Endothelial cell of umbilical vein (primary cell): ENCODE data around the gene TRIP10.
"Not testable (repeated sequence)": the region's sequence is repeated elsewhere in the genome, so short reads cannot be mapped to it uniquely, and the experiment has no call there.

Source experiments
- EZH2 ChIP-seq: IDR thresholded peaks from 2 replicates; pipeline ENCODE4 v1.6.1; 2012; ENCODE audit warnings: borderline replicate concordance, low read depth, mild to moderate bottlenecking, moderate library complexity, low read length, inconsistent platforms; ENCODE audit not compliant: severe bottlenecking
- POLR2A ChIP-seq: IDR thresholded peaks from 2 replicates; pipeline ENCODE4 v1.6.1; 2012; ENCODE audit warnings: low read depth, mild to moderate bottlenecking, control low read depth, low read length
- POLR2AphosphoS5 ChIP-seq: IDR thresholded peaks from 2 replicates; pipeline ENCODE4 v1.6.1; 2012; ENCODE audit warnings: low read depth, mild to moderate bottlenecking, control low read depth, low read length, moderate library complexity; ENCODE audit not compliant: insufficient read depth

- TF ChIP-seq POLR2AphosphoS5, EZH2, POLR2A: not testable (repeated sequence)
Observed at GRCh38 chr19:6708913-6709312, 30.6 kb upstream of the TRIP10 start.
